Brain pericyte (primary cell): ENCODE results near the gene IL4.

Experiments used
- DNase-seq: peaks from one replicate; pipeline ENCODE4 v3.0.0-alpha.2; 2012; ENCODE audit warnings: low read depth, low spot score

The IL4 gene

DNA sequence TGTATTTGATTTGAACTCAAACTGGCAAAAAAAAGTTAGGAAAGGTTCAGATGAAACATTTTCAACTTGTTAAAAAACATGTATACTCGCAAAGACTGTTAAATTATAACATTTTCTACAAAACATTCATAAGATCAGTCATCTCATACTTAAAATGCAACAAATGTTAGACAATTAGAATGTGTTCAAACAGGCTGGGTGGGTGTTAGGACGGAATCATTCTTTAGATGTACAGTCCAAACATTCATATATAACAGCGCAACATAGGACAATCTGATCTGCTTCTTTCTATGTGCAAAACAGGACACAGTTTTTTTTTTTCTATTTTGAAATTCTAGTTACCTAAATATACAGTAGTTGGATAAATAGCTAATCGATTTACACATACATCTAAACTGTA is 22.2 kb downstream of the IL4 start:
- no peak for DNase-seq

DNA sequence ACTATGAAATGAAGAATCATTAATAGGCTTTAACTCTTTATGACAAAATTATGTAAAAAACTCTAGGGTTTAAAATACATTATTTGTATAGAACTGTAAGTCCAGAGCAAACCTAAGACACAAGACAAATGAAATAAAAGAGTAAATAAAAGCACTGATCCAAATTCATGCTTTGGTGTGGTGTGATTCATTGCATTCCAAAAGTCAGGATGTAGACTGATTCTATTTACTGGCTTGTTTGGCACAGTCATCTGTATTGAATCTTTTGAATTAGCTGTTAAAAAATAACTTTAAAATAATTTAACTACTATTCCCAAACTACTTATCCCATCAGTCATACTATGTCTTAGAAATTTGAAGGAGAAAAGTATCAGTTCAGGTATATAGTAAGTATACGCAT is 31.1 kb downstream of the IL4 start:
- no peak for DNase-seq

DNA sequence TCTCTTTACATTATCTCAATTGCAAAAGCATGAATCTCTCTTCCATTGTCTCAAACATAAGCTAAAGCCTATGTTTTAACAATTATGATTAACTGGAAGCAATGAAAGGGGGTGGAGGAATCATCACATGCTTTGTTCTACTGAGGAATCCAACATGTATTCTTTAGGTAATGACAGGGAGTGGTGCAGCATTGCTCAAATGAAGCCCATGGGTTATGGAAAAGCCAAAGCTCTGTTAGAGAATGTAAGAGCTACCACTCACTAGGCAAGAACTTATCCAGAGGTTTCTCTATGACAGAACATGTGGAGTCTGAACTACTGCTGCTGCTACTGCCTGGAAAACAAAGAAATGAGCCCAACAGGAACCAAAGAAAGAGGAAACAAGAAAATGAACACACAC is 34.9 kb downstream of the IL4 start:
- no peak for DNase-seq

- no peak for DNase-seq
Measured at GRCh38 chr5:132714456-132715307, 40.9 kb downstream of the IL4 start.

GRCh38 chr5:132718544-132719312 is 44.9 kb downstream of the IL4 start:
- DNase-seq = no peak

DNA sequence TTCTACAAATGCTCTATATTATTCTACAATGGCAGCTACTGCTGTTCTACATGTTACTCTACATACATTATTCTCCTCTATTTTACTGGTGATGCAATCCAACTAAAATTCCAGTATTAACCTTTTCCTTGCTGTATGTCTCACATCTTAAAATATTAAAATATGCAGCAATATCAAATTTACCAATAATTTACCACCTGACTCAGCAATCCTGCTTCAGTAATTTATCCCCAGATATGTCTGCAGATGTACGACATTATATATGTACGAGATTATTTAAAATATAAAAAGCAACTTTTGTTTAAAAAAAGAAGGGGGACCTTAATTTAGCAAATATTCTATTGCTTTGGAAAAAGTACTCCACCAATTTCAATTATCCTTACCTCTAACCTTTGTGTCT is 52.0 kb downstream of the IL4 start:
- no peak for DNase-seq

- no peak for DNase-seq
Measured at GRCh38 chr5:132729896-132730295, 56.1 kb downstream of the IL4 start.
